T47D (cell line): Measurements from ENCODE around the gene ZBTB9.

Source experiments
- DNase-seq, 2 experiments: peaks; one replicate each; pipeline versions ENCODE4 v3.0.0 to v3.0.0-alpha.2; 2011 to 2012; ENCODE audit warnings: low read depth in 1 of 2, low spot score in 1 of 2
- JUND ChIP-seq: IDR thresholded peaks from 2 replicates; pipeline ENCODE4 v1.6.1; 2012; ENCODE audit warnings: low read depth
- in situ Hi-C: cut with HindIII; loops from 2 replicates; pipeline ENCODE4 v1.10.0; 2016; ENCODE audit warnings: low sequenced_read_pairs, low pct_unique_long_range_greater_than_20kb

ZBTB9 gene

GRCh38 chr6:33443619-33444504 lies 10.5 kb upstream of the ZBTB9 start:
- TF ChIP-seq JUND: no peak
- DNase-seq: no peak
- in situ Hi-C loops: no loop called here

DNA sequence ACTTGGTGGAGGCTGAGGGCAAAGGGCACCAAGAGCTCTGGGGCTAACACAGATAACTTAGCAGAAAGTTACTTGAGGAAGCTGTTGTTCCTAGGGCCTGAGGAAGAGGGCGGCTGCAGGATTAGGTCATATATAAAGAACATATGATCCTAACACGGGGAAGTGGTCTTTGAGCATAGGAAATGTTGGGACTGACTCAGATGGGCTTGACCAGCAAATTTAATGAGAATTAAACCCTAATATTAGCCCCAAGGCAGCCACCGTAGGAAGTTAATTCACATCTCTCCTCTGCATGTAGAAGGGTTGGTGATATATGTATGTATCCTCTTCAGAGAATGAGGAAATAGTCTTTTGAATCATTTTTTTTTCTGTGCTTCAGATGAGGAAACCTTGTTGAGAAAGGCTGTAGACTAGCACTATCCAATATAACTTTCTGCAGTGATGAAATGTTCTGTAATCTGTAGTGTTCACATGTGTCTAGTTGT lies 9.2 kb upstream of the ZBTB9 start:
- TF ChIP-seq JUND: no peak
- in situ Hi-C loops: no loop called here
- DNase-seq: no peak

DNA sequence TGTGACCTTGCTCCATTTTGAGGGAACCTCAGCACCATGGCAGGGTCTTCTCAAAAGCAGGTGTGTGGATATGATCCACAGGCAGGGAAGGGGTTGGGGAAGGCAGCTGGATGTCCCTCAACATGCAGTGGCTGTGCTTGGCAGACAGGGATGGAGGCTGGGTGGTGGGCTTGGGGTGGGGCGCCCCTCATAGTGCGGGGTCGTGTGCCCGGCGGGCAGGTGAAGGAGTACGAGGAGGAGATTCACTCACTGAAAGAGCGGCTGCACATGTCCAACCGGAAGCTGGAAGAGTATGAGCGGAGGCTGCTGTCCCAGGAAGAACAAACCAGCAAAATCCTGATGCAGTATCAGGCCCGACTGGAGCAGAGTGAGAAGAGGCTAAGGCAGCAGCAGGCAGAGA lies 8.0 kb upstream of the ZBTB9 start:
- no peak for TF ChIP-seq JUND
- DNase-seq: no peak
- in situ Hi-C loops: no loop called here

- no peak for DNase-seq
- in situ Hi-C loops: no loop called here
- TF ChIP-seq JUND: no peak
Measured at GRCh38 chr6:33450434-33450833, 3.9 kb upstream of the ZBTB9 start.

- no peak for TF ChIP-seq JUND
- in situ Hi-C loops: no loop called here
- no peak for DNase-seq
Measured at GRCh38 chr6:33451606-33452005, 2.8 kb upstream of the ZBTB9 start.

DNA sequence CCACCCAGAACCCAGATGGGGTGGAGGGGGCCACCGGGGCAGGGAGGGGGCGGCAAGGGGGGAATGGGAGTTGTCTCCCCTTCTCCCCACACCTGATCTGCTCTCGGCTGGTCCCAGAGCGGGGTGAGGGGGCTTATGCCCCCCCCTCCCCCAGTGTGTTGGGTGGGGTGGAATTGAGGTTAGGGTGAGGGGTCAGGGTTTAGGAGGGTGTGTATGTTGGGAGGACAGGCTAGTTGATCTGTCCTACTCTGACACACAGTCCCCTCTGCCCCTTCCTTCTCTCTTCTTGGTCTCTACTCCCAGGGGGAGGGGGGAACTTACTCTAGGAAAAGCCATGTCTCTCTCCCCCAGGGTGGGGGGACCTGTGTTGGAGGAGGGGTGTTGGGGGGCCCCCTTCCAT lies 1.9 kb upstream of the ZBTB9 start:
- no peak for TF ChIP-seq JUND
- DNase-seq: no peak
- in situ Hi-C loops: no loop called here

GRCh38 chr6:33453393-33454008 lies 875 bp upstream of the ZBTB9 start:
- DNase-seq: no peak
- TF ChIP-seq JUND: no peak
- in situ Hi-C loops: no loop called here

DNA sequence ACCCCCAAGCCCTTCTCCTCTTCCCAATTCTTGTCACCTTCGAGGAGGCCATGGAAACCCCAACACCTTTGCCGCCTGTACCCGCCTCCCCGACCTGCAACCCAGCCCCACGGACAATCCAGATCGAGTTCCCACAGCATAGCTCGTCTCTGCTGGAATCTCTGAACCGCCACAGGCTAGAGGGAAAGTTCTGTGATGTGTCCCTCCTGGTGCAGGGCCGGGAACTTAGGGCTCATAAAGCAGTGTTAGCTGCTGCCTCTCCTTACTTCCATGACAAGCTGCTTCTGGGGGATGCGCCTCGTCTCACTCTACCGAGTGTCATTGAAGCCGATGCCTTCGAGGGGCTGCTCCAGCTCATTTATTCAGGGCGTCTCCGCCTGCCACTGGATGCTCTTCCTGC lies 675 bp downstream of the ZBTB9 start:
- DNase-seq: no peak
- in situ Hi-C loops: no loop called here
- no peak for TF ChIP-seq JUND

DNA sequence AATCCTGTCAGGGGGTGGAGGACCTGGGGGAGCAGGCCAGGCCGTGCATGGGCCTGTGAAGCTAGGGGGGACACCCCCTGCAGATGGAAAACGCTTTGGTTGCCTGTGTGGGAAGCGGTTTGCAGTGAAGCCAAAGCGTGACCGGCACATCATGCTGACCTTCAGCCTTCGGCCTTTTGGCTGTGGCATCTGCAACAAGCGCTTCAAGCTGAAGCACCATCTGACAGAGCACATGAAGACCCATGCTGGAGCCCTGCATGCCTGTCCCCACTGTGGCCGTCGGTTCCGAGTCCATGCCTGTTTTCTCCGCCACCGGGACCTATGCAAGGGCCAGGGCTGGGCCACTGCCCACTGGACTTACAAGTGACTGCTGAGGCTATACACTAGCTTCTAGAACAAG lies 1.8 kb downstream of the ZBTB9 start:
- in situ Hi-C loops: no loop called here
- DNase-seq: no peak
- TF ChIP-seq JUND: no peak

DNA sequence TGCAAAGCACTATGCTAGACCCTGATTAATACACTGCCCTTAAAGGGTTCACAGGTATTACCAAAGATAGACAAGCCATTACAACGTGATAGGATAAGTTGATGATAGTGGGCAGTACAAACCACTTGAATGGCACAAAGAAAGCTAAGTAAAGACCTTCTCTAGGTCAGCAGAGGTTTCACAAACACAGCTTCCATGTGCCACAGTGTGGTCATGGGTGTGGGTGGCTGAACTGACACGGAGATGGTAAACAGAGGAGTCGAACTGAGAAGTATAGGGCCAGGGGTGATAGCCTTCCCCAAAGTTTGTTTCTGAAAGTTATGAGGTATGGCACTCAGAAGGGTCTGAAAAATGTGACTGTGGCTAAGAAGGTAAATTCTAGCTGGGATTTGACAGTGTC lies 4.3 kb downstream of the ZBTB9 start:
- in situ Hi-C loops: no loop called here
- TF ChIP-seq JUND: no peak
- no peak for DNase-seq

DNA sequence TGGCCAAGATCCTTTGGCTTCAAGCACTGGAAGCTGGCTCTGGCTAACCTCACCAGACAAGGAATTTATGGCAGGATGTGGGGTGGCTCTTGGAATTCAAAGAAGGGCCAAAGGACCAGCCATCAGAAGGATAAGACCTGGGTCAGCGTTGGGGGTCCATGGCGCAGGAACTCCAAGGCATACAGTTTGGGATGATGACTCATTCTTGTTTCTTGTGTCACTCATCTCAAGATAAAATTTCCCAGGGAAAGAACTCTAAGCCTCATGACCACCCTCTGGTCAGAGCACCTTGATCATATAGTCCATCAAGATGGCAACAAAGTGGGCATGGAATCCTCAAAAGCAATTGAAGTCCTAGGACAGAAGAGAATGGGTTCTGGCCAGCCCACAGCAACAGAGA lies 4.8 kb downstream of the ZBTB9 start:
- no peak for TF ChIP-seq JUND
- in situ Hi-C loops: no loop called here
- no peak for DNase-seq

DNA sequence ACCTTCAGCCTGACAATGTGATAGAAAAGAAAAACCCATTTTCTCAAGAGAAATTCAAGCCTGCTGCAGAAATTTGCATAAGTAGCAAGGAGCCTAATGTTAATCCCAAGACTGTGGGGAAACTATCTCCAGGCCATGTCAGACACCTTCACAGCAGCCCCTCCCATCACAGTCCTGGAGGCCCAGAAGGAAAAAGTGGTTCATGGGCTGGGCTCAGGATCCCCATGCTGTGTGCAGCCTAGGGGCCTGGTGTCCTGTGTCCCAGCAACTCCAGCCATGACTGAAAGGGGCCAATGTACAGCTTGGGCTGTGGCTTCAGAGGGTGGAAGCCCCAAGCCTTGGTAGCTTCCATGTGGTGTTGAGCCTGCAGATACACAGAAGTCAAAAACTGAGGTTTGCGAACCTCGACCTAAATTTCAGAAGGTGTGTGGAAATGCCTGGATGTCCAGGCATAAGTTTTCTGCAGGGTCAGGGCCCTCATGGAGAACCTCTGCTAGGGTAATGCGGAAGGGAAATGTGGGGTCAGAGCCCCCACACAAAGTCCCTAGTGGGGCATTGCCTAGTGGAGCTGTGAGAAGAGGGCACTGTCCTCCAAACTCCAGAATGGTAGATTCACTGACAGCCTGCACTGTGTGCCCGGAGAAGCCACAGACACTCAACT lies 11.8 kb downstream of the ZBTB9 start:
- no peak for DNase-seq
- in situ Hi-C loops: no loop called here
- TF ChIP-seq JUND: no peak

- in situ Hi-C loops: no loop called here
- TF ChIP-seq JUND: no peak
- DNase-seq: no peak
Measured at GRCh38 chr6:33467091-33467490, 12.7 kb downstream of the ZBTB9 start.
